ENCODE results near the gene SCO2. TPM values are rescaled to one million over a fixed set of nuclear protein-coding genes. Genes with fewer than 3 reads are reported as not detected.

Gene SCO2
- total and polyA plus RNA-seq, 9 of the 15 experiments (the other 6 are each of a cell fraction or from before 2014, with no cell fraction given) = 0.34 to 4.0 (median 1.1) TPM; not detected in 3

DNA sequence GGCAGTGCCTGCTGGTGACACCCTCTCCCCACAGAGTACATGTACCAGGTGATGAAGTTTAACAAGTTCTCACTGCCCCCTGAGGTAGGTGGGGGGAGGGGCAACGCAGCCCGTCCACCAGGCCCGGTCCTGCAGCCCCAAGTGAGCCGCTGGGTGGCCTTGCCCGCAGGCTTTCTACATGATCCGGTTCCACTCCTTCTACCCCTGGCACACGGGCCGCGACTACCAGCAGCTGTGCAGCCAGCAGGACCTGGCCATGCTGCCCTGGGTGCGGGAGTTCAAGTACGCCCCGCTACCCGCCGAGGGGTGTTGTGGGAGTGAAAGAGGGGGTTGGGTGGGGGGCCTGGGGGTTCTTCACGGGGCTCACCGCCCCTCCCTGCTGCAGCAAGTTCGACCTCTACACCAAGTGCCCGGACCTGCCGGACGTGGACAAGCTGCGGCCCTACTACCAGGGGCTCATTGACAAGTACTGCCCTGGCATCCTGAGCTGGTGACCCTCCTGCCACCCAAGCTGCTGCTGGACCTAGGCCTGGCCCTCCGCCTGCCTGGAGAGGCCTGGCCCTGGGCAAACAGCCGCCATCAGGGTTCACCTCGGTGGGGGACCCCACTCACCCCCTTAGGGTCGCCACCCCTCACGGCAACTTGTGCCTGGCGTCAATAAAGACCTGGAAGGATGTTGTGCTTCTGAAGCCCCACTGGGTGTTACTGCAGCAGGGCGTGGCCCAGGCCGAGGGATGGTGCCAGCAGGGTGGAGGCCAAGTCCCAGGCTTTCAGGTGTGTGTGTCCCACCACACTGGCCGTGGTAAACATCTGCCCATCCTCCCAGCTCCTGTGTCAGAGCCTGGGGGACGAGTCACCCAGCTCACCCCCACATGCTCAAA is 35.8 kb downstream of the SCO2 start (continued):
- TF ChIP-seq ELK3 (CRISPR knock-in tag; IDR thresholded peaks at IDR 0.05) (no peak), ZBTB49 (CRISPR knock-in tag; IDR thresholded peaks at IDR 0.05; ENCODE audit: borderline replicate concordance) (no peak), SUPT5H (IDR thresholded peaks at IDR 0.05) (no peak), ZC3H8 (IDR thresholded peaks at IDR 0.05) (no peak), RAD21 (CRISPR knock-in tag; conservative IDR thresholded peaks at IDR 0.05 in 1 of 2, IDR thresholded peaks at IDR 0.05 in 1 of 2) (no peak), BCOR (IDR thresholded peaks at IDR 0.05) (no peak)

GRCh38 chr22:50488886-50489285 is 36.5 kb downstream of the SCO2 start:
- ATAC-seq = no peak
- no peak for TF ChIP-seq NFIX (CRISPR knock-in tag; IDR thresholded peaks at IDR 0.05; ENCODE audit: low read depth)
- TF ChIP-seq ZFP1 (CRISPR knock-in tag; IDR thresholded peaks at IDR 0.05) = no peak
- TF ChIP-seq ERF (CRISPR knock-in tag; IDR thresholded peaks at IDR 0.05) = no peak
- no peak for TF ChIP-seq ILK (tag; IDR thresholded peaks at IDR 0.05; ENCODE audit: borderline replicate concordance, low read depth)
- TF ChIP-seq, protein P1, sequence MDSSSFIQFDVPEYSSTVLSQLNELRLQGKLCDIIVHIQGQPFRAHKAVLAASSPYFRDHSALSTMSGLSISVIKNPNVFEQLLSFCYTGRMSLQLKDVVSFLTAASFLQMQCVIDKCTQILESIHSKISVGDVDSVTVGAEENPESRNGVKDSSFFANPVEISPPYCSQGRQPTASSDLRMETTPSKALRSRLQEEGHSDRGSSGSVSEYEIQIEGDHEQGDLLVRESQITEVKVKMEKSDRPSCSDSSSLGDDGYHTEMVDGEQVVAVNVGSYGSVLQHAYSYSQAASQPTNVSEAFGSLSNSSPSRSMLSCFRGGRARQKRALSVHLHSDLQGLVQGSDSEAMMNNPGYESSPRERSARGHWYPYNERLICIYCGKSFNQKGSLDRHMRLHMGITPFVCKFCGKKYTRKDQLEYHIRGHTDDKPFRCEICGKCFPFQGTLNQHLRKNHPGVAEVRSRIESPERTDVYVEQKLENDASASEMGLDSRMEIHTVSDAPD (CRISPR knock-in tag; IDR thresholded peaks at IDR 0.05) = no peak
- TF ChIP-seq, protein P2, sequence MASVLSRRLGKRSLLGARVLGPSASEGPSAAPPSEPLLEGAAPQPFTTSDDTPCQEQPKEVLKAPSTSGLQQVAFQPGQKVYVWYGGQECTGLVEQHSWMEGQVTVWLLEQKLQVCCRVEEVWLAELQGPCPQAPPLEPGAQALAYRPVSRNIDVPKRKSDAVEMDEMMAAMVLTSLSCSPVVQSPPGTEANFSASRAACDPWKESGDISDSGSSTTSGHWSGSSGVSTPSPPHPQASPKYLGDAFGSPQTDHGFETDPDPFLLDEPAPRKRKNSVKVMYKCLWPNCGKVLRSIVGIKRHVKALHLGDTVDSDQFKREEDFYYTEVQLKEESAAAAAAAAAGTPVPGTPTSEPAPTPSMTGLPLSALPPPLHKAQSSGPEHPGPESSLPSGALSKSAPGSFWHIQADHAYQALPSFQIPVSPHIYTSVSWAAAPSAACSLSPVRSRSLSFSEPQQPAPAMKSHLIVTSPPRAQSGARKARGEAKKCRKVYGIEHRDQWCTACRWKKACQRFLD (CRISPR knock-in tag; IDR thresholded peaks at IDR 0.05) = no peak
- TF ChIP-seq ADNP (tag; IDR thresholded peaks at IDR 0.05) = no peak
- TF ChIP-seq OTX1 (CRISPR knock-in tag; IDR thresholded peaks at IDR 0.05) = no peak

More at GRCh38 chr22:50488886-50489285, 36.5 kb downstream of the SCO2 start:
- H3K36me3 ChIP-seq (ENCODE audit: control insufficient read depth, insufficient read depth, low read length) = no peaks in the 10 kb centered on the region
- no peaks in the 10 kb centered on the region for H3K79me2 ChIP-seq (ENCODE audit: control insufficient read depth, insufficient read depth, low read length)
- peaks cover 4 to 40% of the 10 kb centered on the region in 2 experiments; a peak in 3 of 5 replicates for H3K4me1 ChIP-seq (replicated peaks in 1 of 2; ENCODE audit: control insufficient read depth in 2 of 2, insufficient read depth in 2 of 2, low read length in 2 of 2)
- ChIA-PET POLR2A (no interaction called here), CTCF (ENCODE audit: low intra/inter-chr PET ratio) (no interaction called here)
- H3K9ac ChIP-seq (ENCODE audit: insufficient read depth in 1 of 2, low read depth in 2 of 2, low read length in 2 of 2) = no peak overlapping the region
- H4K20me1 ChIP-seq (replicated peaks; ENCODE audit: control insufficient read depth, insufficient read depth, low read length) = no peaks in the 10 kb centered on the region
- FAIRE-seq (no peak), DNase-seq (ENCODE audit: extremely low read depth in 1 of 4, low spot score in 3 of 4) (no peak)
- WGBS (ENCODE audit: insufficient coverage, low coverage, missing lambda C conversion rate) = 46% methylated on average over 3 of the region's 19 CpGs
- H3K9me3 ChIP-seq (replicated peaks; ENCODE audit: control insufficient read depth, insufficient read depth, low read depth, low read length) = no peaks in the 10 kb centered on the region
- H3K4me2 ChIP-seq (ENCODE audit: insufficient read depth, low read length) = no peak overlapping the region
- H3K27me3 ChIP-seq (ENCODE audit: control insufficient read depth in 2 of 2, insufficient read depth in 2 of 2, low read length in 2 of 2) = no peaks in the 10 kb centered on the region
- H2AFZ ChIP-seq (ENCODE audit: low read depth, low read length) = no peak overlapping the region
- H3K9me1 ChIP-seq (ENCODE audit: control insufficient read depth, insufficient read depth, low read length) = no peaks in the 10 kb centered on the region
- BruUV-seq (replicated peaks) = no TSS peak
- H3K27ac ChIP-seq (ENCODE audit: extremely low read depth, low read depth, low read length) = no peak overlapping the region
- H3K4me3 ChIP-seq = no peak overlapping the region
- in situ Hi-C loops (cut with MboI) (no loop called here), intact Hi-C loops (cut with micrococcal nuclease) (no loop called here)
